ENCODE data around the gene HOXD1.
A peak's percentile ranks its signal among the peaks of the same experiment; 100 is the strongest.

HOXD1 gene

DNA sequence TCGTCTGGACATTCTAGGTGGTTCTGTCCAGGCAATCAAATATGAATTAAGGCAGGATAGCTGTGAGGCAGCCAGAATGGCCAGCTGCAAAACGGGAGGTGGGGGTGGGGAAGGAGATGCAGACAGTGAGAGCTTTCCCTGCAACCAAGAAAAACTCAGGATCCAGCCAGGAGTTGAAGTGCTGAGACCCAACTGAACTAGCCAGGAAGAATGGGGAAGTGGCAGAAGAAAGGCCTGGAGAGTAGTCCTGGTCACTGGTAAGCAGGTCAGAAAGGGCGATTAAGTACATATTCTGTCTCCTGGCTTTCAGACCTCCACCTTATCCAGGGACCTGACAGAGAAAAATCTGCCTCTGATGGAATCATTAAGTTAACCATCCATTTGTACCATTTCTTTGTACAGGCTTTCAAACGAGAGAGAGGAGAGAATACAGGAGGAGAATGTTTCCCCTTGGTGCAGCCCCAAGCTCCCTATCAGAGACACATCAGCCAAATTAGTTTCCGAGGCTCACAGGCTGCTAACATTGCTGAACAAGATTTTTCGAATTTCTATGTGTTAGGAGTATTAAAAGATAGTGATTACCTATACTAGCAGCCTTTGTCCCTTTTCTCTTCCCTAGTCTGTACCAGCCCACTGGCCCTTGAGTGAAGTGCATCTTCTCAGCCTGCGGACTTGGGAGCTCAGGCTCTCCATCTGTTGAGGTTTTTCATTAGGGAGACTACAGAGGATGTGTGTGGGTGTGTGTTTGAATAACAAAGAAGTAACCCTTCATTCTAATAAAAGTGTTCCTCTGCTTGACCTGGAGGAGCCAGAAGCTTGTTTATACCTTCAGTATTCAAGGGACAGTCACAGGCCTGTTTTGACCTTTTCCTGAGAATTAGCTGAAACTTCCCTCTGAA is 12.5 kb upstream of the HOXD1 start:
- H3K4me3 ChIP-seq (ENCODE audit: low read length) = no peak overlapping the region
- DNase-seq (ENCODE audit: low read depth, low spot score) = no peak

- no peak for DNase-seq (ENCODE audit: low read depth, low spot score)
- peak overlapping the region; percentile 58 for H3K4me3 ChIP-seq (ENCODE audit: low read length)
These were observed 10.9 kb upstream of the HOXD1 start for GRCh38 chr2:176177580-176178037.

DNA sequence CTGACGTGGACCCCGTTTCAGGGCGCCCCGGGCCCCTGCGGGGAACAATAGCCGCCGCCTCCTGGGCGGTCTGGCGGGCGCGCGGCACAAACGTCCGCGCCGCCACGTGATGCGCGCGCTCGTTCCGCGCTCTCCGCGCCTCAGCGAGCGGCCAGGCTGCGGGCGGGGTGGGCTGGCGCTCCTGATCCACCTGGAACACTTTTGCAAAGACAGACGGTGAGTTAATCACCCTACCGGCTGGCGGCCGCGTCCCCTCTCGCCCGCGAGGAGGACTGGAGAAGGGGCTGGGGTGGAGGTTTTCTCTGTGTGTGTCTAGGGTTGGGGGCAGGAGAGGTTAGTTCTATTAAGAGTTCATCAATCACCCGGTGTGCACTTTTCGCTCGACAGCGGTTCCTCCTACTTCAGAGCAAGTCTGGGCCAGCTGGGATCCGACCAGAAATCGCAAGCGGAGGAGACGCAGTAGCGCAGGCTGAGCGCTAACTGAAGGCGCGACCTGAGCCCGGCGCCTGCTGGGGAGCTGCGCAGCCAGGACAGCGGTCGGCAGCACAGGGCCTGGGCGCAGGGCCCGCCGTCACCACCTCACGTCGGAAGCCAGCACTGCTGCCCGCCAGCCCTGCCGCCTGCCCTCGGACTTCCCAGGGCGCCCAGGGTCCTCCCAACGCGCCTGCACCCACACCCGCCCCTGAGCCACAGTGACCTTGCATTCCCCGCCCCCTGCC is 10.3 kb upstream of the HOXD1 start:
- peak overlapping the region; percentile 58 for H3K4me3 ChIP-seq (ENCODE audit: low read length)
- peak; percentile 60 for DNase-seq (ENCODE audit: low read depth, low spot score)

- DNase-seq (ENCODE audit: low read depth, low spot score) = no peak
- H3K4me3 ChIP-seq (ENCODE audit: low read length) = peak overlapping the region; percentile 58
These were observed 9.6 kb upstream of the HOXD1 start for GRCh38 chr2:176178757-176179295.

GRCh38 chr2:176181551-176181950 is 6.9 kb upstream of the HOXD1 start:
- no peak for DNase-seq (ENCODE audit: low read depth, low spot score)
- H3K4me3 ChIP-seq (ENCODE audit: low read length) = no peak overlapping the region

GRCh38 chr2:176182671-176183070 is 5.8 kb upstream of the HOXD1 start:
- no peak for DNase-seq (ENCODE audit: low read depth, low spot score)
- no peak overlapping the region for H3K4me3 ChIP-seq (ENCODE audit: low read length)

DNA sequence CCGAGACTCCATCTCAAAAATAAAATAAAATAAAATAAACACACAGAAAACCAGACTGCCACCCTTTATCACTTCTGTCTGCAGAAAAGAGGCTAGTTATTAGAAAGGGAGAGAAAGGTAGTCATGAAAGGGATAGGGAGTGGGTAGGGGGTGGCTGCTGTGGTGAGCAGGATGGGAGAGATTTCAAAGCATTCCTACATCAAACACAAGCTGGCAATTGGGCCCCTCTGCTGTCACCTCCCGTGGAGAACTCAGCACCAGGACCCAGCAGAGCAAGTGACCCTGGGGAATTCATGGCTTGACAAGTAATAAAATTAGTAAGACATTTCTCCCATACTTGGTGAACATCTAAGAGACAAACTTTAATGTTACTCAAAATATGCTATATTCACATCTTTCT is 3.7 kb upstream of the HOXD1 start:
- H3K4me3 ChIP-seq (ENCODE audit: low read length) = no peak overlapping the region
- no peak for DNase-seq (ENCODE audit: low read depth, low spot score)

GRCh38 chr2:176186024-176186423 is 2.4 kb upstream of the HOXD1 start:
- DNase-seq (ENCODE audit: low read depth, low spot score) = no peak
- H3K4me3 ChIP-seq (ENCODE audit: low read length) = no peak overlapping the region

DNA sequence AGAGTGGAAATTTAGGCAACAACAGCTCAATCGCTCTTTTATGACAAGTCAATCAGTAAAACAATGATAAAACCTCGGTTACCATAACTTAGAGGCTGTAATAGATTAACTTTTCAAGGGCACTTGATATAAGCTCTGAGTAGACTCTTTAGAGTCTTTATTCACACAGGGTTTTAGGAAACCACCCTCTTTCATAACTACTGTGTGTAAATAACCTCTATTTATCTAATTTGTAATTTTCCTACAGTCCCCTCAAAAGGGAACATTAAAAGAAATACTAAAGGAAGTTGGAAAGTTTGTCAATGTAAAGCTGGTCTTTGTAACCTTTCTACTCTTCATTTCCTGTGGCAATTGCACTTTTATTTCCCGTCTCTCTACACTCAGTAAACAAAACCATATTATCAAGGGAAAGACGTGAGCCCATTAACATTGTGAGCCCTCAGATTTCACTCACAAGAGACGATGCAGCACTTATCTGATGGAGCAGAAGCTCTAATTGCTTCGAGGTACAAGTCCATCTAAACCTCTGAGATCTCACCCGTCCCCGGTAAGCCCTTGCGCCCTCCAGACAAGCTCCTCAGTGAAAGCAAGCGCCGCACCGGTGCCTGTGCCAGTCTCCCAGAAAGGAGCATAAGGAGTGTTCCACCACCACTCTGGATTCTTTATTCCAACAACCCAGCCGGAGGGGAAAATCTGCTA is 1.1 kb upstream of the HOXD1 start:
- no peak overlapping the region for H3K4me3 ChIP-seq (ENCODE audit: low read length)
- DNase-seq (ENCODE audit: low read depth, low spot score) = no peak

- no peak for DNase-seq (ENCODE audit: low read depth, low spot score)
- H3K4me3 ChIP-seq (ENCODE audit: low read length) = no peak overlapping the region
These were observed 559 bp downstream of the HOXD1 start for GRCh38 chr2:176188774-176189680.

- H3K4me3 ChIP-seq (ENCODE audit: low read length) = no peak overlapping the region
- DNase-seq (ENCODE audit: low read depth, low spot score) = no peak
These were observed 1.5 kb downstream of the HOXD1 start for GRCh38 chr2:176189681-176190641.

DNA sequence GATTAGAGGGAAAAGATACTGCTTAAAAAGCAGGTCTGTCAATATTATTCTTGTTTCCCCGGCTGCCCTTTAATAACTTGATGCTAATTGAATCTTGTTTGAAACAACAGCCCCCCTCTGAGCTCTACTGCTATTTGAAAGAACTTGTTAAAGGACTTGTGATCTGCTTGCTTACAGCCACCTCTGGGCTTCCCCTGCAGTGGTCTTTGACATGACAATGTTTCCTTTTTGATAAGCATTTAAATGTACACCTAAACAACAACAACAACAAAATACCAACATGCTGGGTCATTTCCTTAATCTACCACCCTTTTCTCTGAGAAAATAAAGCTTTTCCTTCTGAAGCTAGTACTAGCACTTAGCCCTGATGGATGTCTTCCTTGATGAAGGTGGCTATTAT is 3.9 kb downstream of the HOXD1 start:
- no peak for DNase-seq (ENCODE audit: low read depth, low spot score)
- H3K4me3 ChIP-seq (ENCODE audit: low read length) = no peak overlapping the region

- no peak for DNase-seq (ENCODE audit: low read depth, low spot score)
- no peak overlapping the region for H3K4me3 ChIP-seq (ENCODE audit: low read length)
These were observed 4.6 kb downstream of the HOXD1 start for GRCh38 chr2:176193048-176193447.

- H3K4me3 ChIP-seq (ENCODE audit: low read length) = no peak overlapping the region
- no peak for DNase-seq (ENCODE audit: low read depth, low spot score)
These were observed 11.4 kb downstream of the HOXD1 start for GRCh38 chr2:176199902-176200301.

- no peak for DNase-seq (ENCODE audit: low read depth, low spot score)
- H3K4me3 ChIP-seq (ENCODE audit: low read length) = no peak overlapping the region
These were observed 12.5 kb downstream of the HOXD1 start for GRCh38 chr2:176200971-176201370.

DNA sequence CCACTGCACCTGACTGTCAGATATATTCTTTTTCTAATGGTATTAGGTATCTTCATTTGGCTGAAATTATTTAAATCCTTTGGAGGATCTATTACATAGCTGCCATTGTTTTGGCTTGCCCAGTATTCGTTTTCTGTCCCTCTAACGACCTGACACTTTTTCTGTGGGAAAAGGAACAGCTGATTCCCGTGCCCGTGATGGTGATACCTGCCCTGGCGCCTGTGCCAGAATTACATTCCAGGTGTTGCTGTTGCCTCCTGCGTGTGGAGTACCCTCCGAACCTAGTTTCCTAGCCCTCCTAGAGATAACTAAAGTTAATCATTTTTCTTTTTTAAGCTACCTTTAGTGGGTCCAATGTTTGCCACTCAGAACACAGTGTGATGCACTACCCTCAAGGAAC is 14.0 kb downstream of the HOXD1 start:
- DNase-seq (ENCODE audit: low read depth, low spot score) = no peak
- H3K4me3 ChIP-seq (ENCODE audit: low read length) = no peak overlapping the region

DNA sequence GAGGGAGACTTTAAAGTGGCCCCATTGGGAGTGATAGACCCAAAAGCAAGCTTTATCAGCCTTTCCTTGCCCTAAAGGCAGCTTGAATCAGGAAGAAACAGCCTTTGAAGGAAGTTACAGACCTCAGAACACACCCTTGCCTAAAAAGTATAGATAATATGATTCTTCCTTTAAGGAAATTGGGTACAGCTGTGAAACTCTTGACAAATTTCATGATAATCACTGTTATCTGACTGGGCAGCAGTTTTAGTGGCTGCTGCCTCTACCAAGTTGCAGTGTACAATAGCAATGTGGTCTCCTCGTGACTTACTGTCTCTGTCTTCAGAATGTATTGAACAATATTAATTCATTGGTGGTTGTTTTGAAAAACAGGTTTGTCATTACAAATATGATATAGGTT is 16.7 kb downstream of the HOXD1 start:
- no peak for DNase-seq (ENCODE audit: low read depth, low spot score)
- H3K4me3 ChIP-seq (ENCODE audit: low read length) = no peak overlapping the region

DNA sequence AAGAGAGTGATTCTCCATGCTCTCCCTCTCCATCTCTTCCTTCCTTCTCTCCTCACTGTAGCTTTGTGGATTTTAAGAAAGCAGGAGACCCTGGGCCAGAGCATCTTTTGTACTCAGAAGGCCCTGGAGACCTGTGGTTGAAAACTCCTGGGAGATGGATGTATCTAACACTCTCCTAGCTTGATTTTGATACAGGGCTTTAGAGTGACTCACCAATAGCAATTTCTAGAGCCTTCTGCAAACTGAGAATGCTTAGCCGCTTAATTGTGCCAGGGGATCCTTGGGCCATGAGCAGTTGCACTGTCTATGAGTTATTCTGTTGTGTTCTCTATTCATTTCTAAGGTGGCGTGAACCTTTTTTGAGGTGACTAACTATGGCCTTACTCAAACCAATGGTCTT is 17.7 kb downstream of the HOXD1 start:
- no peak for DNase-seq (ENCODE audit: low read depth, low spot score)
- no peak overlapping the region for H3K4me3 ChIP-seq (ENCODE audit: low read length)
